ENCODE measurements around the gene SMURF2.

Gene SMURF2

GRCh38 chr17:64661976-64662773 is at the start of gene SMURF2:
Gene SMURF2 (minus strand): TSS chr17:64662307. CDS start chr17:64661880, 427 bp downstream.
- H3K36me3 Mint-ChIP-seq = no peaks in the 10 kb centered on the region
- H3K27me3 Mint-ChIP-seq = no peaks in the 10 kb centered on the region
- H3K4me1 Mint-ChIP-seq (ENCODE audit: low read depth) = peaks cover 33% of the 10 kb centered on the region
- peak within 1 kb of the TSS; percentile 96 for H3K4me3 Mint-ChIP-seq
- no peaks in the 10 kb centered on the region for H3K9me3 Mint-ChIP-seq (ENCODE audit: low read depth)
- H3K27ac Mint-ChIP-seq = peak within 1 kb of the TSS; percentile 93

GRCh38 chr17:64709481-64709880 is 47.4 kb upstream of the SMURF2 start:
- peak overlapping the region; percentile 69 for H3K27ac Mint-ChIP-seq
- no peaks in the 10 kb centered on the region for H3K9me3 Mint-ChIP-seq (ENCODE audit: low read depth)
- H3K36me3 Mint-ChIP-seq = no peaks in the 10 kb centered on the region
- no peak overlapping the region for H3K4me3 Mint-ChIP-seq
- H3K27me3 Mint-ChIP-seq = no peaks in the 10 kb centered on the region
- peaks cover 70% of the 10 kb centered on the region for H3K4me1 Mint-ChIP-seq (ENCODE audit: low read depth)

GRCh38 chr17:64707050-64707591 is 45.0 kb upstream of the SMURF2 start:
- Mint-ChIP-seq H3K4me3 (no peak overlapping the region), H3K27me3 (no peaks in the 10 kb centered on the region), H3K27ac (no peak overlapping the region), H3K36me3 (no peaks in the 10 kb centered on the region), H3K9me3 (ENCODE audit: low read depth) (no peaks in the 10 kb centered on the region), H3K4me1 (ENCODE audit: low read depth) (peaks cover 48% of the 10 kb centered on the region)

DNA sequence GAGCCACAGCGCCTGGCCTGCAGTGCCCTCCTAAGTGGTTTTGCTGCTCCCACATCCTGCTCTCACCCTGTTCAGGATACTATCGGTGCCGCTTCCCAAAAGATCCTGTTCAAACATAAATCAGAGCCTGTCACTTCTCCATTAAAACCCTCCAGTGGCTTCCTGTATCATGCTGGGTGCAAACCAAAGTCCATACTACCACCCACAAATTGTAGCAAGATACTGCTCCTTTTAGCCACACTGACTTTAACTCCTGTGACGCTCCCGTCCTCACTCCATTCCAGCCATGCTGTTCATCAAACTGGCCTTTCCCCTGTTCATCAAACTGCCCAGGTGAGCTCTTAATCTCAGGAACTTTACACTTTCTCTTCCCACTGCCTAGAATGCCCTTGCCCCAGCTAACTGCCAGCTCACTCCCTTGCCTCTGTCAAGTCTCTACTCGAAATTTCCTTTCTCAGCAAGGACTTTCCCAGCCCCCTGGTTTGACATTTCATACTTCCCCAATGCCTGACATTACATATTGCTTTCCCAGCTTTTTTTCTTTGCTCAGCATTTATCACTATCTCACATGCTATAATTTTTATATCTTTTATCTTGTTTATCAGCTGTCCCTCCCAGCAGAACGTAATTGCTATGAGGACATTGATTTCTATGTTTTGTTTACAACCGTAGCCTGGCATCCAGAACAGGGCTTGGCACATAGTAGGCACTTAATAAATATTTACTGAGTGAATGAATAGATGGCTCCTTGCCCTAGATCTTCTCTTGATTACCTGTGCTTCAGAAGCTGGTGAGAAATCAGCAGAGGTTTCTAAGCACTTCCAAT is 44.3 kb upstream of the SMURF2 start:
- H3K9me3 Mint-ChIP-seq (ENCODE audit: low read depth) = no peaks in the 10 kb centered on the region
- no peaks in the 10 kb centered on the region for H3K36me3 Mint-ChIP-seq
- H3K27ac Mint-ChIP-seq = no peak overlapping the region
- no peaks in the 10 kb centered on the region for H3K27me3 Mint-ChIP-seq
- H3K4me1 Mint-ChIP-seq (ENCODE audit: low read depth) = peaks cover 42% of the 10 kb centered on the region
- H3K4me3 Mint-ChIP-seq = no peak overlapping the region

DNA sequence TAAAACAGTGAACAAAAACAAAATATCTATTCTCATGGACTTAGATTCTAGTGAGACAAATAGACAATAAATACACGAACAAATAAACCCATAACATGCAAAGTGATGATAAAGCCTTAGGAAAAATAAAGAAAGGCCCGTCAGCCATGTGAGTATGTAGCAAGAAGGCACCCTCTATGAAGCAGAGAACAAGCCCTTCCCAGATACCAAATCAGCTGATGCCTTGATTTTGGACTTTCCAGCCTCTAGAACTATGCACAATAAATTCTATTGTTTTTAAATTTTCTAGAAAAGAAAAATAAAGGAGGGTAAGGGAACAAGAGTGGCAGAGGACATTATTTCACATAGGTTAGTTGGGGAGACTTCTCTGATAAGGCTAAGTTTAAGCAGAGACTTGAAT is 40.7 kb upstream of the SMURF2 start:
- Mint-ChIP-seq H3K4me3 (no peak overlapping the region), H3K27me3 (no peaks in the 10 kb centered on the region)

DNA sequence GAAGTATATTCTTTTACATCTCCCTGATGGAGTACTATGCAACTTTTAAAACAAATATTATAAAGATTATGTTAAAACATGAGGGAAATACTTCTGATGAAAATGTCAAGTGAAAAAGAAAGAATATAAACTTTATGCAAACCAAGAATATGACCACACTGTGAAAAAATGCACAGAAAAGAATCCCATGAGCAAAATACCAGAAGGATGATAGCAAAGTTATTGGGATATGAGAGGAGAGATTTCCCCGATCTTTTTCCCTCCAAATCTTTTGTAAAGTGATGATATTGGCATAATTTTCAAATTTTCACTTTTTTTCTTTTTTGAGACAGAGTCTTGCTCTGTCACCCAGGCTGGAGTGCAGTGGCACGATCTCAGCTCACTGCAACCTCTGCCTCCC is 36.6 kb upstream of the SMURF2 start:
- no peak overlapping the region for H3K4me3 Mint-ChIP-seq
- H3K27ac Mint-ChIP-seq = no peak overlapping the region
- no peaks in the 10 kb centered on the region for H3K27me3 Mint-ChIP-seq
- H3K4me1 Mint-ChIP-seq (ENCODE audit: low read depth) = no peaks in the 10 kb centered on the region
- no peaks in the 10 kb centered on the region for H3K36me3 Mint-ChIP-seq
- H3K9me3 Mint-ChIP-seq (ENCODE audit: low read depth) = no peaks in the 10 kb centered on the region

More for the DNA sequence above, 40.7 kb upstream of the SMURF2 start:
- Mint-ChIP-seq H3K27ac (no peak overlapping the region), H3K36me3 (no peaks in the 10 kb centered on the region), H3K4me1 (ENCODE audit: low read depth) (peaks cover 13% of the 10 kb centered on the region), H3K9me3 (ENCODE audit: low read depth) (no peaks in the 10 kb centered on the region)

DNA sequence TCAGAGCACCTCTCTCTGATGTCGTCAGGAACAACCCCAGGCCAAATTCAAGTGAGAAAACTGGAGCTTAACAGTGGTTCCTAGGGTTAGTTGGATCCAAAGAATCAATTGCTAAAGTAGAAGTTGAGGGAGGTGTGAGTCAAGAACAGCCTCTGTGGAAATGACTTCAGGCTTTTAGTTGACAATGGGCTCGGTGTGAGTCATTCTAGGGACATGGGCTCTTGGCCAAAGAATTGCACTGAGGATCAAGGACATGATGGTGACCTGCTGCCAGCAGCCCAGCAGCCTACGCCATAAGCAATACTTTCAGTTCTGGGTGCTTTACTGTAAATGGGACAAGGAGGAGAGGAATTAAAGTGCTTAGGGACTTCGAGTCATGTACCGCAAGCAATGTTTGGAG is 32.1 kb upstream of the SMURF2 start:
- Mint-ChIP-seq H3K27ac (no peak overlapping the region), H3K4me3 (no peak overlapping the region), H3K27me3 (no peaks in the 10 kb centered on the region)

DNA sequence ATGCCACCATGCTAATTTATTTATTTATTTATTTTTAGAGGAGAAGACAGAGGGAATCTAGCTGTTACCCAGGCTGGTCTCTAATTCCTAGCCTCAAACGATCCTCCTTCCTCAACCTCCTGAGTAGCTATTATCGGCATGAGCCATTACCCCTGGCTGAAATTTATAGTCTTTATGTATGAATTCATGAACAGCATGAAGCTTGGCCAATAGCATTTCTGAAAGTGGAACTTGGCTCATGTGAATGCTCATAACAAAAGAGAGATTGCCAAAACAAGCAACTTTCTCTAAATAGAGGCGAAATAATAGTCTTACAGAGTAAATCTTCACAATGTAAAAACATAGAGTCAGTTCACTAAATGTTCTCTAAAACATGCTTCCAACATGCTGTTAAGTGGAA is 30.1 kb upstream of the SMURF2 start:
- Mint-ChIP-seq H3K9me3 (ENCODE audit: low read depth) (no peaks in the 10 kb centered on the region), H3K27ac (no peak overlapping the region), H3K4me3 (no peak overlapping the region), H3K4me1 (ENCODE audit: low read depth) (no peaks in the 10 kb centered on the region), H3K27me3 (no peaks in the 10 kb centered on the region), H3K36me3 (no peaks in the 10 kb centered on the region)

More for the DNA sequence above, 32.1 kb upstream of the SMURF2 start:
- no peaks in the 10 kb centered on the region for H3K36me3 Mint-ChIP-seq
- H3K4me1 Mint-ChIP-seq (ENCODE audit: low read depth) = no peaks in the 10 kb centered on the region
- H3K9me3 Mint-ChIP-seq (ENCODE audit: low read depth) = no peaks in the 10 kb centered on the region

- no peaks in the 10 kb centered on the region for H3K4me1 Mint-ChIP-seq (ENCODE audit: low read depth)
- H3K9me3 Mint-ChIP-seq (ENCODE audit: low read depth) = no peaks in the 10 kb centered on the region
- H3K27me3 Mint-ChIP-seq = no peaks in the 10 kb centered on the region
- no peaks in the 10 kb centered on the region for H3K36me3 Mint-ChIP-seq
- H3K27ac Mint-ChIP-seq = no peak overlapping the region
- H3K4me3 Mint-ChIP-seq = no peak overlapping the region
Measured at GRCh38 chr17:64689106-64689505, 27.0 kb upstream of the SMURF2 start.

DNA sequence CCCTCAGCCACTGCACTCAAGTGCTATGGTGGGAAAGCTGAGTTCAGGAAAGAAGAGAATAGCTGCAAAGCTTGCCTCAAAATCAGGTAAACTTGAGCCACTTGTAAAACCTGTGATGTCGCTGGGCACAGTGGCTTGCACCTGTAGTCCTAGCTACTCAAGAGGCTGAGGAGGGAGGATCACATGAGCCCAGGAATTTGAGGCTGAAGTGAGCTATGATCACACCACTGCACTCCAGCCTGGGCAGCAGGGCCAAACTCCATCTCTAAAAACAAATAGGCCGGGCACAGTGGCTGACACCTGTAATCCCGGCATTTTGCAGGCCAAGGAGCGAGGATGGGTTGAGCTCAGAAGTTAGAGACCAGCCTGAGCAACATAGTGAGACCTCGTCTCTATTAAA is 26.4 kb upstream of the SMURF2 start:
- Mint-ChIP-seq H3K27me3 (no peaks in the 10 kb centered on the region), H3K36me3 (no peaks in the 10 kb centered on the region), H3K9me3 (ENCODE audit: low read depth) (no peaks in the 10 kb centered on the region), H3K27ac (no peak overlapping the region), H3K4me1 (ENCODE audit: low read depth) (no peaks in the 10 kb centered on the region), H3K4me3 (no peak overlapping the region)

DNA sequence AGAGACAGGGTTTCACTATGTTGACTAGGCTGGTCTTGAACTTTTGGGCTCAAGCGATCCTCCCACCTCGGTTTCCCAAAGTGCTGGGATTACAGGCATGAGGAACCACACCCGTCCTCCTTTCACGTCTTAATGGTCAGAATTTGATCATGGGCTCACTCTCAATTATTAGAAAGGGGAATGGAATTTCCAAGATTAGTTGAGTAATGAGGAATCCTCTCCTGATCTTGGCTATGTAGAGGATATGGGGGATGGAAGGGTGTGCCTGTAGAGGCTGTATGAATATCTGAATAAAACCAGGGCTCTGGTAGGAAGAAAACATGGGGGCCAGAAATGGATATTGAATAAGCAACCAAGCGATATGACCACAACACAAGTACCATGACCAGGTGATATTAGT is 25.9 kb upstream of the SMURF2 start:
- Mint-ChIP-seq H3K4me1 (ENCODE audit: low read depth) (no peaks in the 10 kb centered on the region), H3K9me3 (ENCODE audit: low read depth) (no peaks in the 10 kb centered on the region), H3K27ac (no peak overlapping the region), H3K36me3 (no peaks in the 10 kb centered on the region), H3K27me3 (no peaks in the 10 kb centered on the region), H3K4me3 (no peak overlapping the region)

- Mint-ChIP-seq H3K27me3 (no peaks in the 10 kb centered on the region), H3K4me3 (no peak overlapping the region), H3K27ac (no peak overlapping the region), H3K36me3 (no peaks in the 10 kb centered on the region), H3K9me3 (ENCODE audit: low read depth) (no peaks in the 10 kb centered on the region), H3K4me1 (ENCODE audit: low read depth) (no peaks in the 10 kb centered on the region)
Measured at GRCh38 chr17:64687376-64687775, 25.3 kb upstream of the SMURF2 start.

GRCh38 chr17:64686705-64687104 is 24.6 kb upstream of the SMURF2 start:
- H3K27me3 Mint-ChIP-seq = no peaks in the 10 kb centered on the region
- no peak overlapping the region for H3K4me3 Mint-ChIP-seq

GRCh38 chr17:64685705-64686104 is 23.6 kb upstream of the SMURF2 start:
- H3K27me3 Mint-ChIP-seq = no peaks in the 10 kb centered on the region
- no peak overlapping the region for H3K27ac Mint-ChIP-seq
- no peaks in the 10 kb centered on the region for H3K36me3 Mint-ChIP-seq
- no peaks in the 10 kb centered on the region for H3K4me1 Mint-ChIP-seq (ENCODE audit: low read depth)
- H3K9me3 Mint-ChIP-seq (ENCODE audit: low read depth) = no peaks in the 10 kb centered on the region
- H3K4me3 Mint-ChIP-seq = no peak overlapping the region

More at GRCh38 chr17:64686705-64687104, 24.6 kb upstream of the SMURF2 start:
- Mint-ChIP-seq H3K4me1 (ENCODE audit: low read depth) (no peaks in the 10 kb centered on the region), H3K9me3 (ENCODE audit: low read depth) (no peaks in the 10 kb centered on the region), H3K27ac (no peak overlapping the region), H3K36me3 (no peaks in the 10 kb centered on the region)

GRCh38 chr17:64683796-64684195 is 21.7 kb upstream of the SMURF2 start:
- H3K27ac Mint-ChIP-seq = no peak overlapping the region
- no peaks in the 10 kb centered on the region for H3K36me3 Mint-ChIP-seq
- H3K9me3 Mint-ChIP-seq (ENCODE audit: low read depth) = no peaks in the 10 kb centered on the region
- H3K27me3 Mint-ChIP-seq = no peaks in the 10 kb centered on the region
- H3K4me3 Mint-ChIP-seq = no peak overlapping the region
- H3K4me1 Mint-ChIP-seq (ENCODE audit: low read depth) = no peaks in the 10 kb centered on the region

Measured in activated naive CD8-positive, alpha-beta T cell (primary cell).